HG03460 (cell line): Measurements from ENCODE around the gene EDEM3.
A peak's percentile ranks its signal among the peaks of the same experiment; 100 is the strongest.
"Not testable (repeated sequence)": the region's sequence is repeated elsewhere in the genome, so short reads cannot be mapped to it uniquely, and the experiment has no call there.

Source experiments
- ATAC-seq: cut with Tn5 transposase; IDR thresholded peaks from one replicate; pipeline ENCODE4 v1.9.1; 2021; ENCODE audit not compliant: unreplicated experiment

Gene EDEM3, protein sequence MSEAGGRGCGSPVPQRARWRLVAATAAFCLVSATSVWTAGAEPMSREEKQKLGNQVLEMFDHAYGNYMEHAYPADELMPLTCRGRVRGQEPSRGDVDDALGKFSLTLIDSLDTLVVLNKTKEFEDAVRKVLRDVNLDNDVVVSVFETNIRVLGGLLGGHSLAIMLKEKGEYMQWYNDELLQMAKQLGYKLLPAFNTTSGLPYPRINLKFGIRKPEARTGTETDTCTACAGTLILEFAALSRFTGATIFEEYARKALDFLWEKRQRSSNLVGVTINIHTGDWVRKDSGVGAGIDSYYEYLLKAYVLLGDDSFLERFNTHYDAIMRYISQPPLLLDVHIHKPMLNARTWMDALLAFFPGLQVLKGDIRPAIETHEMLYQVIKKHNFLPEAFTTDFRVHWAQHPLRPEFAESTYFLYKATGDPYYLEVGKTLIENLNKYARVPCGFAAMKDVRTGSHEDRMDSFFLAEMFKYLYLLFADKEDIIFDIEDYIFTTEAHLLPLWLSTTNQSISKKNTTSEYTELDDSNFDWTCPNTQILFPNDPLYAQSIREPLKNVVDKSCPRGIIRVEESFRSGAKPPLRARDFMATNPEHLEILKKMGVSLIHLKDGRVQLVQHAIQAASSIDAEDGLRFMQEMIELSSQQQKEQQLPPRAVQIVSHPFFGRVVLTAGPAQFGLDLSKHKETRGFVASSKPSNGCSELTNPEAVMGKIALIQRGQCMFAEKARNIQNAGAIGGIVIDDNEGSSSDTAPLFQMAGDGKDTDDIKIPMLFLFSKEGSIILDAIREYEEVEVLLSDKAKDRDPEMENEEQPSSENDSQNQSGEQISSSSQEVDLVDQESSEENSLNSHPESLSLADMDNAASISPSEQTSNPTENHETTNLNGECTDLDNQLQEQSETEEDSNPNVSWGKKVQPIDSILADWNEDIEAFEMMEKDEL

DNA sequence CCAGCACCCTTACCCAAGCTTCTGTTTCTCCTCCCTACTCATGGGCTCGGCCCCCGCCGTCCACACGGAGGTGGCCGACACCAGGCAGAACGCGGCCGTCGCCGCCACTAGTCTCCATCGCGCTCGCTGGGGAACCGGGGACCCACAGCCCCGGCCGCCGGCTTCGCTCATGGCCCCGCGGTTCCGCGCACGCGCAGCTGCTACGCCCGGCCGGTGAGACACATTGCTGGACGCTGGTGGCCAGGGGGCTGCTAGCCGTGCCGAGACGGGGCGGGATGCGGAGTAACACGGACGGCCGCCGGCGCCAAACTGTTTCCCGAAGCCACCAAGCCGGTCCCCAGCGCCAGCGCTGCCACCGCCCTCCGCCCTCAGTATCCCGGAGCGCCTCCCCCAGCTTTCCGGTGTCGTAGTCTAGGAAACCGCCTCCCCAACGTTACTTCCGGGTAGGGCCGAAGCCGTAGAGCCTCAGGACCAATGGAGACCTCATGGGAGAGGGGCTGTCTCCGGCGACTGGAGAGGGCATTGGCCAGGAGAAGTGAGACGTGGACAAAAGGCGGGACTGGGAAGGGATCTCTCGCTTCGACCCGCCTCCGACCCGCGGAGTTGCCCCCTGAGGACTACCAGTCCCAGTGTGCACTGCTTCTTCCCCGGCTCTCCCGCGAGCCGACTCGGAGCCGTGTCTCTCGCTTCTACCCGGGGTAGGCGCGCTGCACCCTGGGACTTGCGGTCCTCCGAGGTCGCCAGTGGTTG is at the start of gene EDEM3:
Gene EDEM3, minus strand, starts transcription at position 383 of the 750 bp plus-strand sequence. Its CDS starts 212 bp downstream, at position 171.
- peak; percentile 92 for ATAC-seq

DNA sequence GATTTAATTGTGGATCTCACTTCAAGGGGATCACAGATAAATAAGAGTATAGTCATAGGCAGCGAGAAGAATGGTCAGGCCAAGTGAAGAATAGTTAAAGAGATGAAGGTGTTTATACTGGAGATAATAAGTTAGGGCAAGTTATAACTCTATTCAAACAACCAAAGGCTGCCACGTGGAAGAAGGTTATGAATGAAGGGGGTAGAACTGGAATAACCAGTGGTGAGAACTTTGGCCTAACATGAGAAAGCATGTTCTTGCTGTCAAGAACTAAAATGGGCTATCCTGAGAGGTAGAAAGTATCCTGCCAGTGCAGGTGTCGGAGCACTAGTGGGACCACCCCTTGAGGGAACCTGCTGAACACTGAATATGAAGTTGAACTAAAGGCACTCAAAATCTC is 49.6 kb upstream of the EDEM3 start:
- ATAC-seq = no peak

GRCh38 chr1:184803180-184803492 is 48.5 kb upstream of the EDEM3 start:
- ATAC-seq = no peak

- ATAC-seq = no peak
Measured at GRCh38 chr1:184802354-184803179, 47.9 kb upstream of the EDEM3 start.

DNA sequence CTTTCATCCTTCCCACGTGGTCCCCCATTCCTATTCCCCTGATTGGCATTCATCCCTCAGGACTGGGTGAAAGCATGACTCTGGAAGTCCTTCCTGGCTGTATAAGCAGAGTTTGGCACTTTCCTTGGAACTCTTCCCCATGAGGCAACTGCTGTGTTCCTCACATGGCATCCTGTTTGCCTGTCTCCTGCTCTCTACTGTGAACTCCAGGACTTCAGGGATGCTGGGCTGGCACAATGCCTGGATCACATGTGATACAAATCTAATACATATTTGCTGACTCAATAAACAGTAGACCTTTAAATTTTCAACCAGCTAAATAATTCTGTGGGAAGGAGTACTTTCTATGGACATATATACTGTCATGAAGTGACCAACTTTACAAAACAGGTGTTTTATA is 46.8 kb upstream of the EDEM3 start:
- no peak for ATAC-seq

GRCh38 chr1:184800876-184801275 is 46.2 kb upstream of the EDEM3 start:
- no peak for ATAC-seq

DNA sequence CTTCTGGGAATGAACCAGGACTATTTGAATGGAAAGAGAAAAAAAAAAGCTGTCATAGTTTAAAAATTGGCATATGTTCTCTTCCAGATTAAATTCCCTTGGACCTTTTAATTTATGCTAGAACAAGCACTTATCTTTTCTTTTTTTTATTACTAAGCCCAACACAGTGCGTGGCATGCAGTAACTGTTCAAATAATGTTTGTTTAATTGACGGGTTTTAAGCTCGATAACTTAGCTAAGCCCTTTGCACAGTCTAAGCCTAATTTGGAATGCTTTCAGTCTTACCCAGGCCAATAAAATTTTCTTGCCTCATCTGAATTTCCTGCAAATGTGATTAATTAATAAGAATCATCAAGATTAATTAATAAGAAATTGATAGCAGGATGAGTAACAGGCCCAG is 39.3 kb upstream of the EDEM3 start:
- no peak for ATAC-seq

GRCh38 chr1:184792450-184792969 is 37.9 kb upstream of the EDEM3 start:
- peak; percentile 65 for ATAC-seq

GRCh38 chr1:184791550-184791900 is 36.9 kb upstream of the EDEM3 start:
- ATAC-seq = no peak

GRCh38 chr1:184790642-184791549 is 36.2 kb upstream of the EDEM3 start:
- no peak for ATAC-seq

- no peak for ATAC-seq
Measured at GRCh38 chr1:184789884-184790283, 35.2 kb upstream of the EDEM3 start.

DNA sequence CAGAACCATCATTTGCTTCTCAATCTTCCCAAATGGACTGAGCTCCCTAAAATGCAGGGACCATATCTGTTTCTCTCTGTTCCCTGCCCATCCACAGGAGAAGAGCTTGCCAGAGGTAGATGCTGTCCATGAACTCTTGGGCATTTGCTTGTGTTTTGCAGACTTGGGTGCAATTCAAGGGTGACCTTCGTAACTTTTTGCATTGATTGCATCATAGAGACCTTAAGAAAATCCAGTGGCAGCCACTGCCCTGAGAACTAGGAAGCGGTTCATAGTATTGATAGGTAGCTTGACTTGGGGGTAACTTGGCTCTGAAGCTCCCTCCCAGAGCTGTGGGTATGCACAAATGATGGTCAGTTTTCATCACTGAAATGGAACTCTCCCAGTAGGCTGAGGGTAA is 34.3 kb upstream of the EDEM3 start:
- no peak for ATAC-seq

GRCh38 chr1:184785529-184785928 is 30.9 kb upstream of the EDEM3 start:
- ATAC-seq = no peak

GRCh38 chr1:184783723-184784122 is 29.1 kb upstream of the EDEM3 start:
- ATAC-seq = not testable (repeated sequence)

GRCh38 chr1:184781941-184782340 is 27.3 kb upstream of the EDEM3 start:
- no peak for ATAC-seq

- ATAC-seq = no peak
Measured at GRCh38 chr1:184775885-184776284, 21.2 kb upstream of the EDEM3 start.

DNA sequence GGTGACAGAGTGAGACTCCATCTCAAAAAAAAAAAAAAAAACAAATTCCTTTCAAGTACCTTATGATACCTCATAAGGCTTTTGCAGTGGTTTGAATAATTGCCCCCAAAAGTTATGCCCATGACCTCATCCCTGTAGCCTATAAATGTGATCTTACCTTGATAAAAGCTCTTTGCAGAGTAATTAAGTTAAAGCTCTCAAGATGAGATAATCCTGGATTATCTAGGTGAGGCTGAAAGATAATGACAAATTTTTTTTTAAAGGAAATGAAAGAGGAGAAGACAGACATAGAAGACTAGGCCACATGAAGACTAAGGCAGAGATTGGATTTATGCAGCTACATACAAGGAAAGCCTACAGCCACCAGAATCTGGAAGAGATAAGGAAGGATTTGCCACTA is 20.7 kb upstream of the EDEM3 start:
- no peak for ATAC-seq

- ATAC-seq = no peak
Measured at GRCh38 chr1:184773762-184774320, 19.2 kb upstream of the EDEM3 start.

DNA sequence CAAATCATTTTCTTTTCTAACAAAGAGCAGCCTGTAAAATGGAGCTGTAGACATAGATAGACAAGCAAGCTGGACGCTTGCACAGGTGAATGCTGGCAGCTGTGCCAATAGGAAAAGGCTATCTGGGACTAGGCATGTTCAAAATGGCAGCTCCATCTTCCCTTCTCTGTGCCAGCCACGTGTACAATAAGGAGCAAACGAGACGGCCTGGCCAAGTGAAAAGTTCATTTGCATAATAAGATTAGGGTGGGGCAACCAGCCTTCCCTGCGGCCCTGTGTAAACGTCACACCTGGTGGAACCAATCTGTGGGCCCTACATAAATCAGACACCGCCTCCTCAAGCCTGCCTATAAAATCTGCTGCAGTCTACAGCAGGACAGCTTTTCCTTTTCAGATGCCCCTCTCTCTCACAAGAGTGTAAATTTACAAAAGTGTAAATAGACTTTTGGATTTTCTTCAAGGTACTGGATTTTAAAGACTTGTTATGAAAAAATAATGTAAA is 16.6 kb upstream of the EDEM3 start:
- no peak for ATAC-seq
